HG03045 (cell line): ENCODE measurements around the gene RIMKLB.
"Not testable (repeated sequence)": the region's sequence is repeated elsewhere in the genome, so short reads cannot be mapped to it uniquely, and the experiment has no call there.

ENCODE experiments used
- ATAC-seq: cut with Tn5 transposase; IDR thresholded peaks from one replicate; pipeline ENCODE4 v1.9.1; 2021; ENCODE audit warnings: mild to moderate bottlenecking, moderate library complexity; ENCODE audit not compliant: unreplicated experiment

Gene RIMKLB

DNA sequence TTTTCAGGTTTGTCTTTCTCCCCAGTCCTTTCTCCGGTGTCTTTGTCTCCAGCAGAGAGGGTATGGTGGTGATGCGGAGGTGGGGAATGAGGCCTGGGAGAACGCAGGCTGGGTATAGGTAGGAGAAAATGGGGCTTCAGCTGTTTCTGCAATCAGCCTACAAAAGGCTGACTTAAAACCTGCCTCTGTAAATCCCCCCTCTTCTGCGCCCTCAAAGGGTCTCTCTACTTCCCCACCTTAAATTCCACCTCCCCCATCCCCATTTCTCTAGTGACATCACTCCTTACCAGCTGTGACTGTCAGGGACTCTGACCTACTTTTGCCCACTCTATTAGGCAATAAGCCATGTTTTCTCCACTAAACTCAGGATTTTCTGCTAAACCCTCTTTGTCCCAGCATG is 8.1 kb upstream of the RIMKLB start:
- no peak for ATAC-seq

DNA sequence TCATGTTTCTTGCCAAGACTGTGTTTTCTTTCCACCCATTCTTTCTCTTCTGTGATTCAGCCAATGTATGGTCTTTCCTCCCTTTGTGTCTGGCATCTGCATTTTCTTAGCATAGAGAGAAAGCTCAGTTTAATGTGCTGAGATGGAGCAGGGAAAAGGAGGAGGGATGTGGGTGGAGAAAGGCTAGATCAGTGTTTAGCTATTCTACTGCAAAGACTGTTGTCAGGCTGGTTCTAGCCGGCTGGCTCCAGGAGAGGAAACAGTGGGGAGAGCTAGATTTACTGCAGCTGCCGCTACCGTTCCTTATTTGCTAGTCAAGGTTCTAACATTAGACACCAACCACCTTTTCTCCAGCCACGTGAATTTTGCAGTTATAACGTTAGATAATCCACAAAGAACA is 5.2 kb upstream of the RIMKLB start:
- ATAC-seq = no peak

- ATAC-seq = no peak
Measured at GRCh38 chr12:8695116-8695515, 2.7 kb upstream of the RIMKLB start.

GRCh38 chr12:8696442-8697090 is 1.2 kb upstream of the RIMKLB start:
- ATAC-seq = no peak

DNA sequence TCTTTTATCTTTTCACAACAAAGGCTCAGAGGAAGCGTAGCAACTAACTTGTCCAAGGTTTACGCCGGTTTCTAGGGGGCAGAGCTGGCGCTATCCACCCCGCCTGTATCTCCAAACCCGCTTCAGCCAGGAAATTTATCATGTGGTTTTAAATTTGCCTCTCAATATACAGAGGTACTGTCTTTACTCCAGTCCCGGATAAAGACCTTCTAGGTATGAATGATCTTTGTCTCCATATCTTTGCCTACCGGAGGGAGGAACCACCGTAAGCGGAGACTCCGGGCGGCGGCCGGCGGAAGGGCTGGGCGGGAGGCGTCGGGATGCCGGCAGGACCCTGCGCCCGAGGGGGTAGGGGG is 693 bp upstream of the RIMKLB start:
- ATAC-seq = peak; percentile 25

GRCh38 chr12:8698132-8698851 is 501 bp downstream of the RIMKLB start:
- peak; percentile 33 for ATAC-seq

DNA sequence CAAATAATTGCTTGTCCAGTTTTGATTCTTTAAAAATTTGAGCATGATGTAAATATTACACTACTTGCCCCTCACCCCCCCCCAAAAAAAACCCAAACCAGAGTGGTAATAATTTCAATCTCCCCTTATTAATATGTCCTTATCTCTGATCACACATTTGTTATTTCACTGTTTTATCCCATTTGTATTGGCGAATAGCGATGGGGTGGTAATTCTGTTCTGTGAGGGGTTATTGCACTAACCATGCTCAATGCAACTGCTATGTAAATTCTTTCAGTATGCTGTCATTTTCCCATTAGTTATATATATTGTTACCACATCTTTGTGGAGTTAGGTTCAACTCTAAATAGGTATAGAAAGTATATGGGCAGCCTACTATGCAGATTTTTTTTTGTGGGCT is 1.1 kb downstream of the RIMKLB start:
- no peak for ATAC-seq

DNA sequence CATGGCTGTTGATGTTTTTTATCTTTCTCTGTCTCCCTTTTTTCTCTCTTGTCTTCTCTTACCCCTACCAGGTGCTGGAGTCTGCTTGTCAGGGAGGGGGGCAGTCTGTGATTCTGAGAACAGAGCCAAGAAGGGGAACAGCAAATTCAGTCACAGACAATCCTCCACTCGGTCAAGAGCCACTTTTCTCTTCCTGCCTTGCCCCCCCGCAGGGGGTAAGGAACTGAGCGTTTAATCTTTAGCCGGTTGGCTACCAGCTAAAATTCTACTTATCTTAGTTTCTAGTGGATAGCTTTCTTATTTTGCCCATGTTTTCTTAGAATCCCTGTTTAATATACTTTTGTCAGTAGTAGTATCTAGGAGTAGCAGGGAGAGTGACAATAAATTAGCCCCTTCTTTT is 1.9 kb downstream of the RIMKLB start:
- ATAC-seq = no peak

GRCh38 chr12:8701046-8701660 is 3.4 kb downstream of the RIMKLB start:
- no peak for ATAC-seq

DNA sequence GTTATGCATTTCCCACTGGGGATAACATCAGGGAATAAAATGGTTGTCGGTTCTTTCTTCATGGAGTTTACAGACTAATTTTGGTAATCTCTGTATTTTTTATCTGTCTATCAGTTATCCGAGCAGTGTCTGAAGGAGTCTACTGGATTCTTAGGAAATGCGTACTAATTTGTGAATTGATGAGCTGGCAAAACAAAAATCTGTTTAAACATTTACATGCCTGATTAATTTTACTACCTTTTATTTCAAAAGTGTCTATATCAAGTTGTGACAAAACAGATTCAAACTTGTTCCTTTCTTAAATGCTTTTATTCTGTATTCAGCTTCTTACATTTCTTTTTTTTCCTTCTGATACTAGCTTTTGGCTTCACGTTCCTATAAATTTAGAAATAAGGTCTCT is 4.4 kb downstream of the RIMKLB start:
- ATAC-seq = no peak

GRCh38 chr12:8709124-8709830 is 11.5 kb downstream of the RIMKLB start:
- ATAC-seq = no peak

GRCh38 chr12:8712572-8712971 is 14.8 kb downstream of the RIMKLB start:
- ATAC-seq = no peak

GRCh38 chr12:8722286-8722800 is 24.6 kb downstream of the RIMKLB start:
- no peak for ATAC-seq

GRCh38 chr12:8734873-8735381 is 37.1 kb downstream of the RIMKLB start:
- ATAC-seq = no peak

GRCh38 chr12:8742501-8742900 is 44.7 kb downstream of the RIMKLB start:
- ATAC-seq = no peak

- ATAC-seq = not testable (repeated sequence)
Measured at GRCh38 chr12:8743121-8743520, 45.3 kb downstream of the RIMKLB start.

- ATAC-seq = not testable (repeated sequence)
Measured at GRCh38 chr12:8745631-8746030, 47.8 kb downstream of the RIMKLB start.

- ATAC-seq = no peak
Measured at GRCh38 chr12:8746046-8746445, 48.3 kb downstream of the RIMKLB start.

DNA sequence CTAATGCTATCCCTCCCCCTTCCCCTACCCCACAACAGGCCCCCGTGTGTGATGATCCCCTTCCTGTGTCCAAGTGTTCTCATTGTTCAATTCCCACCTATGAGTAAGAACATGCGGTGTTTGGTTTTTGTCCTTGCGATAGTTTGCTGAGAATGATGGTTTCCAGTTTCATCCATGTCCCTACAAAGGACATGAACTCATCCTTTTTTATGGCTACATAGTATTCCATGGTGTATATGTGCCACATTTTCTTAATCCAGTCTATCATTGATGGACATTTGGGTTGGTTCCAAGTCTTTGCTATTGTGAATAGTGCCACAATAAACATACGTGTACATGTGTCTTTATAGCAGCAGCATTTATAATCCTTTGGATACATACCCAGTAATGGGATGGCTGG is 62.3 kb downstream of the RIMKLB start:
- not testable (repeated sequence) for ATAC-seq

GRCh38 chr12:8762701-8763100 is 64.9 kb downstream of the RIMKLB start:
- ATAC-seq = not testable (repeated sequence)

GRCh38 chr12:8766121-8766520 is 68.3 kb downstream of the RIMKLB start:
- ATAC-seq = not testable (repeated sequence)
